Measurements from ENCODE around the gene ANKRD13A.
"Not testable (repeated sequence)": the region's sequence is repeated elsewhere in the genome, so short reads cannot be mapped to it uniquely, and the experiment has no call there.

The ANKRD13A gene

GRCh38 chr12:110042264-110042663 lies 43.0 kb downstream of the ANKRD13A start:
- H3K36me3 Mint-ChIP-seq = peaks cover 28% of the 10 kb centered on the region
- H3K9me3 Mint-ChIP-seq = no peaks in the 10 kb centered on the region
- peaks cover 47% of the 10 kb centered on the region for H3K4me1 Mint-ChIP-seq
- H3K27me3 Mint-ChIP-seq = no peaks in the 10 kb centered on the region
- ATAC-seq = no peak
- peak overlapping the region; percentile 82 for H3K27ac Mint-ChIP-seq
- H3K4me3 Mint-ChIP-seq = no peak overlapping the region

- peaks cover 63% of the 10 kb centered on the region for H3K4me1 Mint-ChIP-seq
- H3K27me3 Mint-ChIP-seq = no peaks in the 10 kb centered on the region
- no peaks in the 10 kb centered on the region for H3K9me3 Mint-ChIP-seq
- no peak for ATAC-seq
- H3K27ac Mint-ChIP-seq = no peak overlapping the region
- H3K4me3 Mint-ChIP-seq = peak overlapping the region; percentile 15
- H3K36me3 Mint-ChIP-seq = peaks cover 16% of the 10 kb centered on the region
These were observed 47.4 kb downstream of the ANKRD13A start for GRCh38 chr12:110046451-110047187.

GRCh38 chr12:110047297-110047940 lies 48.2 kb downstream of the ANKRD13A start:
- Mint-ChIP-seq H3K36me3 (peaks cover 9% of the 10 kb centered on the region), H3K9me3 (no peaks in the 10 kb centered on the region), H3K4me3 (peak overlapping the region; percentile 89), H3K27me3 (no peaks in the 10 kb centered on the region), H3K4me1 (peaks cover 60% of the 10 kb centered on the region), H3K27ac (peak overlapping the region; percentile 99)
- ATAC-seq = no peak

GRCh38 chr12:110048242-110049027 lies 49.2 kb downstream of the ANKRD13A start, which contains the start of gene C12orf76:
TSS of gene C12orf76 (minus strand) at chr12:110048522. CDS start at chr12:110048495, 27 bp downstream.
- peak; percentile 98 for ATAC-seq
- Mint-ChIP-seq H3K9me3 (no peaks in the 10 kb centered on the region), H3K4me3 (peak within 1 kb of the TSS; percentile 89), H3K27me3 (no peaks in the 10 kb centered on the region), H3K27ac (peak within 1 kb of the TSS; percentile 99), H3K4me1 (peaks cover 50% of the 10 kb centered on the region), H3K36me3 (peaks cover under 1% of the 10 kb centered on the region)

GRCh38 chr12:110049034-110049433 lies 49.8 kb downstream of the ANKRD13A start:
- H3K27me3 Mint-ChIP-seq, H3K9me3 Mint-ChIP-seq, H3K36me3 Mint-ChIP-seq: not testable (repeated sequence)
- ATAC-seq = peak; percentile 53
- H3K27ac Mint-ChIP-seq = peak overlapping the region; percentile 99
- peak overlapping the region; percentile 89 for H3K4me3 Mint-ChIP-seq
- peaks cover 49% of the 10 kb centered on the region for H3K4me1 Mint-ChIP-seq

GRCh38 chr12:110049666-110050065 lies 50.4 kb downstream of the ANKRD13A start:
- peak overlapping the region; percentile 99 for H3K27ac Mint-ChIP-seq
- peaks cover 49% of the 10 kb centered on the region for H3K4me1 Mint-ChIP-seq
- not testable (repeated sequence) for H3K36me3 Mint-ChIP-seq, H3K9me3 Mint-ChIP-seq, ATAC-seq, H3K27me3 Mint-ChIP-seq
- H3K4me3 Mint-ChIP-seq = peak overlapping the region; percentile 52

GRCh38 chr12:110050927-110051326 lies 51.7 kb downstream of the ANKRD13A start:
- Mint-ChIP-seq H3K27me3 (no peaks in the 10 kb centered on the region), H3K4me3 (peak overlapping the region; percentile 17), H3K36me3 (no peaks in the 10 kb centered on the region), H3K4me1 (peaks cover 49% of the 10 kb centered on the region), H3K27ac (peak overlapping the region; percentile 99), H3K9me3 (no peaks in the 10 kb centered on the region)
- ATAC-seq = peak; percentile 82

- ATAC-seq = not testable (repeated sequence)
These were observed 56.4 kb downstream of the ANKRD13A start for GRCh38 chr12:110055375-110056352.

GRCh38 chr12:110056643-110057042 lies 57.4 kb downstream of the ANKRD13A start:
- H3K27me3 Mint-ChIP-seq, H3K9me3 Mint-ChIP-seq, ATAC-seq, H3K4me3 Mint-ChIP-seq, H3K36me3 Mint-ChIP-seq, H3K27ac Mint-ChIP-seq: not testable (repeated sequence)
- peaks cover 13% of the 10 kb centered on the region for H3K4me1 Mint-ChIP-seq

More at GRCh38 chr12:110055375-110056352, 56.4 kb downstream of the ANKRD13A start:
- H3K9me3 Mint-ChIP-seq, H3K27me3 Mint-ChIP-seq, H3K27ac Mint-ChIP-seq, H3K36me3 Mint-ChIP-seq, H3K4me3 Mint-ChIP-seq: not testable (repeated sequence)
- H3K4me1 Mint-ChIP-seq = peaks cover 21% of the 10 kb centered on the region

- H3K27ac Mint-ChIP-seq = no peak overlapping the region
- no peaks in the 10 kb centered on the region for H3K36me3 Mint-ChIP-seq
- H3K4me1 Mint-ChIP-seq = peaks cover 13% of the 10 kb centered on the region
- no peaks in the 10 kb centered on the region for H3K9me3 Mint-ChIP-seq
- no peaks in the 10 kb centered on the region for H3K27me3 Mint-ChIP-seq
- H3K4me3 Mint-ChIP-seq = no peak overlapping the region
- ATAC-seq = no peak
These were observed 59.8 kb downstream of the ANKRD13A start for GRCh38 chr12:110058875-110059615.

GRCh38 chr12:110059651-110060000 lies 60.4 kb downstream of the ANKRD13A start:
- Mint-ChIP-seq H3K4me1 (peaks cover 13% of the 10 kb centered on the region), H3K27me3 (no peaks in the 10 kb centered on the region), H3K36me3 (no peaks in the 10 kb centered on the region), H3K27ac (no peak overlapping the region), H3K4me3 (no peak overlapping the region), H3K9me3 (no peaks in the 10 kb centered on the region)
- no peak for ATAC-seq

GRCh38 chr12:110062241-110062640 lies 63.0 kb downstream of the ANKRD13A start:
- no peak for ATAC-seq
- peaks cover 22% of the 10 kb centered on the region for H3K4me1 Mint-ChIP-seq
- H3K36me3 Mint-ChIP-seq = no peaks in the 10 kb centered on the region
- H3K27me3 Mint-ChIP-seq = no peaks in the 10 kb centered on the region
- H3K9me3 Mint-ChIP-seq = no peaks in the 10 kb centered on the region
- H3K4me3 Mint-ChIP-seq = no peak overlapping the region
- H3K27ac Mint-ChIP-seq = no peak overlapping the region

- Mint-ChIP-seq H3K9me3 (no peaks in the 10 kb centered on the region), H3K27ac (peak overlapping the region; percentile 13), H3K4me1 (peaks cover 10% of the 10 kb centered on the region), H3K36me3 (no peaks in the 10 kb centered on the region), H3K27me3 (no peaks in the 10 kb centered on the region), H3K4me3 (no peak overlapping the region)
- ATAC-seq = peak; percentile 81
These were observed 66.3 kb downstream of the ANKRD13A start for GRCh38 chr12:110065540-110065939.

GRCh38 chr12:110067531-110067930 lies 68.3 kb downstream of the ANKRD13A start:
- H3K27ac Mint-ChIP-seq = peak overlapping the region; percentile 36
- H3K9me3 Mint-ChIP-seq = peaks cover 2% of the 10 kb centered on the region
- H3K27me3 Mint-ChIP-seq = no peaks in the 10 kb centered on the region
- H3K4me3 Mint-ChIP-seq = no peak overlapping the region
- peaks cover 11% of the 10 kb centered on the region for H3K4me1 Mint-ChIP-seq
- no peaks in the 10 kb centered on the region for H3K36me3 Mint-ChIP-seq
- no peak for ATAC-seq
